ENCODE results near the gene GPR146. TPM values are rescaled to one million over a fixed set of nuclear protein-coding genes. Genes with fewer than 3 reads are reported as not detected.

Gene GPR146
- total and polyA plus RNA-seq, 2 of the 13 experiments (the other 11 are each of a cell fraction or from before 2014, with no cell fraction given), result 2.0 to 15.9 TPM

- TF ChIP-seq NFAT5 (CRISPR knock-in tag; IDR thresholded peaks at IDR 0.05), result no peak
- no peak for TF ChIP-seq FOXO4 (CRISPR knock-in tag; conservative IDR thresholded peaks at IDR 0.05)
- no peak for TF ChIP-seq MXD3 (CRISPR knock-in tag; IDR thresholded peaks at IDR 0.05)
- no peak for TF ChIP-seq ZBTB26 (CRISPR knock-in tag; IDR thresholded peaks at IDR 0.05; ENCODE audit: borderline replicate concordance)
- TF ChIP-seq UBTF (CRISPR knock-in tag; IDR thresholded peaks at IDR 0.05), result peak; percentile 45; the same call in 1 of the 2 replicates
- TF ChIP-seq CCDC6 (CRISPR knock-in tag; IDR thresholded peaks at IDR 0.05), result no peak
- no peak for TF ChIP-seq NR2C2 (CRISPR knock-in tag; IDR thresholded peaks at IDR 0.05; ENCODE audit: borderline replicate concordance)
- TF ChIP-seq ZNF616 (CRISPR knock-in tag; IDR thresholded peaks at IDR 0.05; ENCODE audit: low read depth), result no peak
- no peak for TF ChIP-seq ZSCAN12 (CRISPR knock-in tag; IDR thresholded peaks at IDR 0.05)
- TF ChIP-seq GATAD1 (CRISPR knock-in tag; IDR thresholded peaks at IDR 0.05), result peak; percentile 42; the same call in 1 of the 2 replicates
- no peak for TF ChIP-seq AFF4 (CRISPR knock-in tag; IDR thresholded peaks at IDR 0.05)
- no peak for TF ChIP-seq ZNF768 (CRISPR knock-in tag; IDR thresholded peaks at IDR 0.05)
- TF ChIP-seq CBX5 (CRISPR knock-in tag; IDR thresholded peaks at IDR 0.05; ENCODE audit: borderline replicate concordance), result no peak
- no peak for TF ChIP-seq GTF2F1 (IDR thresholded peaks at IDR 0.05; ENCODE audit: low read length)
- TF ChIP-seq TEAD2 (CRISPR knock-in tag; IDR thresholded peaks at IDR 0.05), result no peak
Measured at GRCh38 chr7:1078985-1079384, 34.6 kb downstream of the GPR146 start (continued).

All from HepG2 (cell line).